ENCODE results near the gene ACAT2.

Gene ACAT2

DNA sequence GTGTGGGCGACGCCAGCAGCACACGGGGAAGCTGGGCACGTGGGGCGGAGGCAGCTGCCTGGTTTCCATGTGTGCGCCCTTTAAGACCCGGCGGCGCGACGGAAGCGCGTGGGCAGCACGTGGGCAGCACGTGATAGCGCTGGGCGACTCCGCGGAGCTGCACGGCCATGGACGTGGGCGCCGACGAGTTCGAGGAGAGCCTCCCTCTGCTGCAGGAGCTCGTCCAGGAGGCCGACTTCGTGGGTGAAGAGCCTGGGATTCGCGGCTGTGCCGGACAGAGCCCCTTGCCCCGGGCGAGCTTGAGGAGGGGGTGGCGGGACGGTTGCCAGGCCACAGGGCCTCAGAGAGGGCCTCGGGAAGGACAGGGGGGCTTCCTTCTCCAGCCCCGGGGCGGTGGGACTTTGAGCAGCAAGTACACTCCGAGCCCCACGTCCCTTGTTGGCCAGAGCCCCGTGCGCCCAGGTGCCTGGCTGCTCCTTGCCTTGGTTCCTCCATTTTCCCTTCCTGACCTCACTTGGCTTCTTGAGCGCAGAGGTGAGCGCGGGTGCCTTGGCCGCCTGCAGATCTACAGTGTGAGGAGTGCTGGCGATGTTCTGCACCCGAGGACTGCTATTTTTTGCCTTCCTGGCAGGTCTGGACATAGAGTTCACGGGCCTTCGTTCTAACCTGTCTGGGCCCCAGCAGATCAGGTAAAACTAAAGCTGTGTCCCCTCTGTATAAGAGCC lies 38.5 kb downstream of the ACAT2 start, which contains the start of gene PNLDC1:
Gene PNLDC1, plus strand, starts transcription at position 136 of the 725 bp plus-strand sequence. Its CDS starts 32 bp downstream, at position 168.
- no peak for TF ChIP-seq ZFX (IDR thresholded peaks at IDR 0.05)
- TF ChIP-seq, protein P1, sequence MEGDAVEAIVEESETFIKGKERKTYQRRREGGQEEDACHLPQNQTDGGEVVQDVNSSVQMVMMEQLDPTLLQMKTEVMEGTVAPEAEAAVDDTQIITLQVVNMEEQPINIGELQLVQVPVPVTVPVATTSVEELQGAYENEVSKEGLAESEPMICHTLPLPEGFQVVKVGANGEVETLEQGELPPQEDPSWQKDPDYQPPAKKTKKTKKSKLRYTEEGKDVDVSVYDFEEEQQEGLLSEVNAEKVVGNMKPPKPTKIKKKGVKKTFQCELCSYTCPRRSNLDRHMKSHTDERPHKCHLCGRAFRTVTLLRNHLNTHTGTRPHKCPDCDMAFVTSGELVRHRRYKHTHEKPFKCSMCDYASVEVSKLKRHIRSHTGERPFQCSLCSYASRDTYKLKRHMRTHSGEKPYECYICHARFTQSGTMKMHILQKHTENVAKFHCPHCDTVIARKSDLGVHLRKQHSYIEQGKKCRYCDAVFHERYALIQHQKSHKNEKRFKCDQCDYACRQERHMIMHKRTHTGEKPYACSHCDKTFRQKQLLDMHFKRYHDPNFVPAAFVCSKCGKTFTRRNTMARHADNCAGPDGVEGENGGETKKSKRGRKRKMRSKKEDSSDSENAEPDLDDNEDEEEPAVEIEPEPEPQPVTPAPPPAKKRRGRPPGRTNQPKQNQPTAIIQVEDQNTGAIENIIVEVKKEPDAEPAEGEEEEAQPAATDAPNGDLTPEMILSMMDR (conservative IDR thresholded peaks at IDR 0.05): no peak
- no peak within 1 kb of the TSS for H3K27ac ChIP-seq

DNA sequence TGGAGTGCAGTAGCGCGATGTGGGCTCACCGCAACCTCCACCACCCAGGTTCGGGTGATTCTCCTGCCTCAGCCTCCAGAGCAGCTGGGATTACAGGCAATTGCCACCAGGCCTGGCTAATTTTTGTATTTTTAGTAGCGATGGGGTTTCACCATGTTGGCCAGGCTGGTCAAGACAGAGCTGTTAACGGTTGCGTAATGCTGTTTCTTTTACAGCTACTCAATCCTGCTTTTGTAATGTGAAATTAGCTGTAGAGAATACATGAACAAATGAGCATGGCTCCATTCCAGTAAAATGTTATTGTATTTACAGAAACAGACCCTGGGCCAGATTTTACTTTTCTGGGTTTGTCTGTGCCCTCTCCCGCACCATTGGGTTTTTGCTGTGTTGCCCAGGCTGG lies 40.1 kb downstream of the ACAT2 start:
- TF ChIP-seq ZFX (IDR thresholded peaks at IDR 0.05): no peak
- TF ChIP-seq, protein P1 (conservative IDR thresholded peaks at IDR 0.05): no peak
- no peak overlapping the region for H3K27ac ChIP-seq

- TF ChIP-seq, protein P1 (conservative IDR thresholded peaks at IDR 0.05): no peak
- TF ChIP-seq ZFX (IDR thresholded peaks at IDR 0.05): no peak
Observed at GRCh38 chr6:159804504-159804903, 42.7 kb downstream of the ACAT2 start.

DNA sequence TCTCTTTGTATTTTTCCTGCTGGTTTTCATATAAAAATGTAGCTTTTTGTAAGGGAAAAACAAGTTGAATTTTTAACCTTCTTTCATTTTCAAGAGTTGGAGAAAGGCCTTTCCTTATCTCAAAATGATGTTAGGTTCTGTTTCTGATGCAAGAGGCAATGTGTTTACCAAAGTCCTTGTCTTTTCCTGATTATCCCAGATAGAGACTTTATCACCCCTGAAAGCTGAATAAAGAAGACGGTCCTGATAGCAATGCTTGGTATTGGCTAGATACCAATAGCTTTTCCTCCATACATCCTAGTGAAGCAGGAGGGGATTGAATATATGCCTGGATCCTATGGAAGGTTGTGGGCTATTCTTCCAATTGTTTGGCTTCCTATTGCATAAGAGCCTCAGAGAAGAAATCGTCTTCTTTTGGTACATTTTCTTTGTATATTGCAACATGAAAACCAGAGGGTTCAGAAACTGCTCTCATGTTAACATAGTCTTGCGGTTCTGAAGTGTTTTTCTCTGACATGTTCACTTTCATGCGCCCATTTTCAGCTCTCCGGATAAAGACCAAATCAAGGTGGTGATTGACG lies 43.7 kb downstream of the ACAT2 start:
- H3K27ac ChIP-seq: no peak overlapping the region
- TF ChIP-seq, protein P1 (conservative IDR thresholded peaks at IDR 0.05): no peak
- TF ChIP-seq ZFX (IDR thresholded peaks at IDR 0.05): no peak

More at GRCh38 chr6:159804504-159804903, 42.7 kb downstream of the ACAT2 start:
- no peak overlapping the region for H3K27ac ChIP-seq

DNA sequence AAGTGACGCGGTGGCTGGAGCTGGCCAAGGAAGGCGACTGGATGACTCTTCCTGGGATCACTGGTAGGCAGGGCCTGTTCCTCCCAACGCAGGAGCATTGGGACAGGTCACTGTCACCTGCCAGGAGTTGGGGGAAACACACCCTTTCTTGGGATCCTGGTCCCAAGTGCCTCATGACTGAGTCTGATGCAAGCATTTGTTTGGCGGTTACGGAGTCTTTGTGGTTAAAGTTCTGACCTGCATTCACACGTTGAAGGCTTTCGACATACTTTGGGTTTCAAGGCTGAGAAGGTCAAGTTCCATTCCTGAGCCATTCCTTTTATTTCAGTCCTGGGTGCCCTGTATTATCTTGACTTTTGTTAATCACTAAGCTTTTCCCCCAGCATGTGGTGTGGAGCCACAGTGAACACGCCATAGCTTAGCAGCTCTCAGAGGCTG lies 44.2 kb downstream of the ACAT2 start:
- no peak overlapping the region for H3K27ac ChIP-seq
- TF ChIP-seq, protein P1 (conservative IDR thresholded peaks at IDR 0.05): no peak
- TF ChIP-seq ZFX (IDR thresholded peaks at IDR 0.05): no peak

DNA sequence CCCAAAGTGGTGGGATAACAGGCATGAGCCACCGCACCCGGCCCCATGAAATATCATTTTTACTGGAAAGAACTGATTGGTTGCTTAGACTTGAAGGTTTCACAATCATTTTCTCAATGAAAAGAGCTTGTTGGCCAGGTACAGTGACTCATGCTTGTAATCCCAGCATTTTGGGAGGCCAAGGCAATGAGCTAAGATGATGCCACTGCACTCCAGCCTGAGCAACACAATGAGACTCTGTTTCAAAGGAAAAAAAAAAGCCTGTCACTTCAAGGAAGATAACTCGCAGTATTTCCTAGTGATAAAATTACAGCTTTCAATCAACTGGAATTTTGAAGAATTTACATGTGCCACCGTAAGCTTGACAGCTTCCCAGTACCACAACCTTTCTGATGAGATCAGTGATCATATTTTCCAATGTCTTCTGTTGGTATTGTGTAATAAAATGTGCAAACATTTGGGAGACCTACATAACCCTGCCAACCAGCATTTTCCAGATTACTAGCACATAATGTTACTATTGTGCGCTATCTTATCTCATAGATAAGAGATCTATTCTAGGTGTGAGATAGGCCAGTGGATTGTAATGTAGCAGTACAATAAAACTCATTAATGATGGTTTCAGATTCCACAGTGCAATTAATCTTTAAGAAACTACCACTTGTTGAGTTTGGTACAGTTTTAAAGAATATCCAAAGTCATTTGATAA lies 45.5 kb downstream of the ACAT2 start:
- TF ChIP-seq, protein P1 (conservative IDR thresholded peaks at IDR 0.05): no peak
- TF ChIP-seq ZFX (IDR thresholded peaks at IDR 0.05): no peak
- H3K27ac ChIP-seq: no peak overlapping the region

DNA sequence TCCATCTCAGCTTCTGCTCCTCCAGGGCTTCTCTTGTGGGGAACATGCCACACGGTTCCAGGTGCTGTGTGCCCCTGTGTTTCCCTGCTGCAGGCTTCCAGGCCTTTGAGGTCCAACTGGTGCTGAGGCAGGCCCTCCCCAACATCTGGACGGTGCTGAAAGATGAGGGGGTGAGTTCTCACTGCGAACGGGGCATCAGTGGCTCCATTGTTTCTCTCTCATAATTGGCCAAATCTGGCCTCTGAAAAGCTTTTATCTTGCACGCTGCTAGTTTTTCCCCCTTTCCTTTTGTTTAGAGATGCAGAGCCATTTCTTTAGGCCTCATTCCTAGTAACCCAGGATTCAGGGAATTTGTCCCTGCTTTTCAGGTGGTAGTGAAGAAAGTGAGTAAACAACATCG lies 46.8 kb downstream of the ACAT2 start:
- H3K27ac ChIP-seq: no peak overlapping the region
- no peak for TF ChIP-seq ZFX (IDR thresholded peaks at IDR 0.05)
- TF ChIP-seq, protein P1 (conservative IDR thresholded peaks at IDR 0.05): no peak
